Upper lobe of left lung (tissue), 6 donors: Measurements from ENCODE around the gene GZF1. TPM values are rescaled to one million over a fixed set of nuclear protein-coding genes. Genes with fewer than 3 reads are reported as not detected.

Experiments
- ATAC-seq, 2 donors: fragments of 200-7000 bp; cut with Tn5 transposase; one replicate each; pipeline ENCODE4 v1.9.1; 2022; ENCODE audit warnings: mild to moderate bottlenecking in 2 of 2, moderate library complexity in 2 of 2; ENCODE audit not compliant: low FRiP score in 2 of 2
- DNase-seq, 2 donors: peaks; one replicate each; pipeline ENCODE4 v3.0.0-alpha.2; 2019 to 2020
- H3K27ac ChIP-seq, 4 donors: fragments of 200-600 bp; sonication (generic); one replicate each; pipeline ENCODE4 v1.5.1; 2016 to 2019
- H3K27me3 ChIP-seq, 4 donors: fragments of 200-600 bp; sonication (generic); one replicate each; pipeline ENCODE4 v1.5.1; 2017 to 2019
- H3K36me3 ChIP-seq, 4 donors: fragments of 200-600 bp; sonication (generic); one replicate each; pipeline ENCODE4 v1.5.1; 2016 to 2019
- H3K4me1 ChIP-seq, 4 donors: fragments of 200-600 bp; sonication (generic); one replicate each; pipeline ENCODE4 v1.5.1; 2018 to 2019
- H3K4me3 ChIP-seq, 4 donors: fragments of 200-600 bp; sonication (generic); one replicate each; pipeline ENCODE4 v1.5.1; 2017 to 2019; ENCODE audit warnings: mild to moderate bottlenecking in 2 of 4, moderate library complexity in 1 of 4
- H3K9me3 ChIP-seq, 4 donors: fragments of 200-600 bp; sonication (generic); one replicate each; pipeline ENCODE4 v1.5.1; 2018 to 2019
- EP300 ChIP-seq, 4 donors: sonication (generic); formaldehyde crosslinking; IDR thresholded peaks; one replicate each; pipeline ENCODE4 v1.5.1; 2017; ENCODE audit warnings: antibody characterized with exemption in 4 of 4, control low read depth in 2 of 4
- POLR2A ChIP-seq, 4 donors: fragments of 450-650 bp; IDR thresholded peaks; one replicate each; pipeline ENCODE4 v1.5.1; 2016 to 2017; ENCODE audit warnings: antibody characterized with exemption in 4 of 4, mild to moderate bottlenecking in 2 of 4
- POLR2AphosphoS5 ChIP-seq, 2 donors: sonication (generic); formaldehyde crosslinking; IDR thresholded peaks; one replicate each; pipeline ENCODE4 v1.5.1; 2017; ENCODE audit warnings: antibody characterized with exemption in 2 of 2
- whole genome bisulfite sequencing, 2 donors: methylation state at CpG; one replicate each; pipeline ENCODE4 v1.1.5; 2017 to 2018; 5-methylcytosine and 5-hydroxymethylcytosine counted together
- total RNA-seq, 6 donors: library from RNA; depleted of rRNA in 4 of 6; stranded (reverse); fragments of >200 nt in 4 of 6; gene quantifications; one replicate each; pipeline versions ENCODE4 v1.1.0 to v1.2.1, GENCODE V29; 2016 to 2021
- TF ChIP-seq, protein P1 (sequence below), 6 experiments: fragments of 450-650 bp in 4 of 6; fragments of 200-600 bp in 2 of 6; sonication (generic) in 2 of 6; IDR thresholded peaks; one replicate each; pipeline ENCODE4 v1.5.1; 2016 to 2019; ENCODE audit warnings: antibody characterized with exemption in 6 of 6
- donor health status: DM: no; HTN: no; CAD: no; lungs with moderate emphysema.
- donor health status: DM: no; HTN: yes; CAD: no; lungs with severe emphysema.

GZF1 gene
- total RNA-seq, 6 donors from 2014 or later, result 14.1 to 32.5 (median 25.6) TPM

- Histone ChIP-seq H3K27ac (peak overlapping the region; percentile 98 to 99 (median 98)), H3K4me3 (peak overlapping the region; percentile 83 to 100 (median 93)), H3K27me3 (no peaks in the 10 kb centered on the region), H3K9me3 (no peaks in the 10 kb centered on the region), H3K36me3 (peaks cover 0 to 22% (median 9%) of the 10 kb centered on the region in 4 donors), H3K4me1 (peaks cover 15 to 24% (median 20%) of the 10 kb centered on the region in 4 donors)
- TF ChIP-seq POLR2AphosphoS5 (IDR thresholded peaks at IDR 0.05) (peak in 1 of 2 donors; percentile 49), EP300 (IDR thresholded peaks at IDR 0.05) (no peak), POLR2A (IDR thresholded peaks at IDR 0.05) (peak in 2 of 4 donors; percentile 39 to 50)
- TF ChIP-seq, protein P1, sequence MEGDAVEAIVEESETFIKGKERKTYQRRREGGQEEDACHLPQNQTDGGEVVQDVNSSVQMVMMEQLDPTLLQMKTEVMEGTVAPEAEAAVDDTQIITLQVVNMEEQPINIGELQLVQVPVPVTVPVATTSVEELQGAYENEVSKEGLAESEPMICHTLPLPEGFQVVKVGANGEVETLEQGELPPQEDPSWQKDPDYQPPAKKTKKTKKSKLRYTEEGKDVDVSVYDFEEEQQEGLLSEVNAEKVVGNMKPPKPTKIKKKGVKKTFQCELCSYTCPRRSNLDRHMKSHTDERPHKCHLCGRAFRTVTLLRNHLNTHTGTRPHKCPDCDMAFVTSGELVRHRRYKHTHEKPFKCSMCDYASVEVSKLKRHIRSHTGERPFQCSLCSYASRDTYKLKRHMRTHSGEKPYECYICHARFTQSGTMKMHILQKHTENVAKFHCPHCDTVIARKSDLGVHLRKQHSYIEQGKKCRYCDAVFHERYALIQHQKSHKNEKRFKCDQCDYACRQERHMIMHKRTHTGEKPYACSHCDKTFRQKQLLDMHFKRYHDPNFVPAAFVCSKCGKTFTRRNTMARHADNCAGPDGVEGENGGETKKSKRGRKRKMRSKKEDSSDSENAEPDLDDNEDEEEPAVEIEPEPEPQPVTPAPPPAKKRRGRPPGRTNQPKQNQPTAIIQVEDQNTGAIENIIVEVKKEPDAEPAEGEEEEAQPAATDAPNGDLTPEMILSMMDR (IDR thresholded peaks at IDR 0.05), result peak in 3 of 6 experiments; percentile 1 to 26 (median 1)
- 3 to 5% methylated on average over 27 to 40 of the region's 64 CpGs for WGBS, 2 donors
- peak in 1 of 2 donors; percentile 71 for DNase-seq
- ATAC-seq, result peak; percentile 13 to 49
These were observed 10.8 kb upstream of the GZF1 start for GRCh38 chr20:23350904-23351838.

GRCh38 chr20:23356203-23356602 lies 5.8 kb upstream of the GZF1 start:
- no peak for ATAC-seq
- peaks cover 0 to 22% (median 9%) of the 10 kb centered on the region in 4 donors for H3K36me3 ChIP-seq
- H3K9me3 ChIP-seq, result no peaks in the 10 kb centered on the region
- H3K27ac ChIP-seq, result no peak overlapping the region
- DNase-seq, result peak in 1 of 2 donors; percentile 81
- no peaks in the 10 kb centered on the region for H3K27me3 ChIP-seq
- peaks cover 26 to 36% (median 33%) of the 10 kb centered on the region in 4 donors for H3K4me1 ChIP-seq
- TF ChIP-seq EP300 (IDR thresholded peaks at IDR 0.05), result no peak
- no peak for TF ChIP-seq POLR2AphosphoS5 (IDR thresholded peaks at IDR 0.05)
- TF ChIP-seq POLR2A (IDR thresholded peaks at IDR 0.05), result no peak
- TF ChIP-seq, protein P1 (IDR thresholded peaks at IDR 0.05), result no peak
- no peak overlapping the region for H3K4me3 ChIP-seq
- WGBS, 2 donors, result 83 to 91% methylated on average over 18 to 27 of the region's 27 CpGs

DNA sequence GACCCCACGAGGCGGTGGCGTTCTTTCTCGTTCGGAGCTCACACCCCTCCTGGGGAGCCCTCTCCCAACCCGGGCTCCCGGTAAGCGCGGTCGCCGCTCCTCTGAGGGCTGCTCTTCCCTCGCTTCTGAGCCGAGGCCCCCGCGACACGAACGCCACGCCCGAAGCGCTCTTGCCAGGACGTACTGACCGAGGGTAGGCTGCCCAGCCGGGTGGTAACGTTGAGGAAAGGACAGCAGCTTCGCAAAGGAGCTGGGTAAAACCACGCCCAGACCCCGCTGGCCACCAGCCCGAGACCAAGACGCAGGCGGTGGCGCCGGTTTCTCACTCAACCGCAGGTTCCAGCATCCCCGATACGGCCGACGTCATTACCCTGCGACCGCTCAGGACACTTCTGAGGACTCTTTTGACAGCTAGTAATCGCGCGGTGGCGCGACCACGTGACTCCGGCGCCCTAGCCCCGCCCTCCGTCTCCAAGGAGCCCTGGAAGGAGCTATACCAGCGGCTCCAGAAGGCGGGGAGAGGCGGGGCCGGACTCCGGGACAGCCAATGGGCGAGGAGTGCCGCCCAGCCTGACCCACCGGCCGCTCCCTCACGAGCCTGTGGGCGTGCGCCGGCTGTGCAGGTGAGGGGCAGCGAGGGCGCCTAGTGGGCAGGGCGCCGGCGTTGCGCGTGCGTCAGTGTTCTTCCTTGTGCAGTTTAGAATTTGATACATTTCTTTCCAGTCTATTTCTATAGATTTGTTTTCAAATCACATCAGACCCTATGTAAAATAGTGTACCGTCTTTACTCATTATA lies 4.0 kb upstream of the GZF1 start:
- DNase-seq, result peak; percentile 100
- WGBS, 2 donors, result 1% methylated on average over 34 to 59 of the region's 71 CpGs

GRCh38 chr20:23358563-23358906 lies 3.4 kb upstream of the GZF1 start:
- ATAC-seq (no peak), DNase-seq (no peak)
- no peaks in the 10 kb centered on the region for H3K9me3 ChIP-seq
- no peaks in the 10 kb centered on the region for H3K27me3 ChIP-seq
- peak overlapping the region; percentile 92 to 98 (median 96) for H3K27ac ChIP-seq
- H3K36me3 ChIP-seq, result peaks cover 0 to 22% (median 9%) of the 10 kb centered on the region in 4 donors
- H3K4me1 ChIP-seq, result peaks cover 25 to 37% (median 29%) of the 10 kb centered on the region in 4 donors
- TF ChIP-seq POLR2A (IDR thresholded peaks at IDR 0.05) (no peak), POLR2AphosphoS5 (IDR thresholded peaks at IDR 0.05) (no peak), EP300 (IDR thresholded peaks at IDR 0.05) (no peak)
- TF ChIP-seq, protein P1 (IDR thresholded peaks at IDR 0.05), result no peak
- WGBS, 2 donors, result 16 to 23% methylated on average over 6 of the region's 6 CpGs
- H3K4me3 ChIP-seq, result peak overlapping the region; percentile 9 to 65 (median 65)

More for the DNA sequence above, 4.0 kb upstream of the GZF1 start:
- H3K9me3 ChIP-seq, result no peaks in the 10 kb centered on the region
- no peaks in the 10 kb centered on the region for H3K27me3 ChIP-seq
- peak overlapping the region; percentile 92 to 98 (median 96) for H3K27ac ChIP-seq
- peaks cover 0 to 22% (median 9%) of the 10 kb centered on the region in 4 donors for H3K36me3 ChIP-seq
- peak; percentile 86 to 92 for TF ChIP-seq POLR2AphosphoS5 (IDR thresholded peaks at IDR 0.05)
- TF ChIP-seq EP300 (IDR thresholded peaks at IDR 0.05), result peak in 1 of 4 donors; percentile 64
- TF ChIP-seq, protein P1 (IDR thresholded peaks at IDR 0.05), result peak in 3 of 6 experiments; percentile 7 to 26 (median 11)
- peak; percentile 21 to 87 (median 76) for TF ChIP-seq POLR2A (IDR thresholded peaks at IDR 0.05)
- H3K4me1 ChIP-seq, result peaks cover 20 to 31% (median 23%) of the 10 kb centered on the region in 4 donors
- peak overlapping the region; percentile 34 to 65 (median 65) for H3K4me3 ChIP-seq
- peak; percentile 87 to 96 for ATAC-seq
